ENCODE data around the gene TXNDC15. TPM values are rescaled to one million over a fixed set of nuclear protein-coding genes. Genes with fewer than 3 reads are reported as not detected.
A peak's percentile ranks its signal among the peaks of the same experiment; 100 is the strongest.
"Not testable (repeated sequence)": the region's sequence is repeated elsewhere in the genome, so short reads cannot be mapped to it uniquely, and the experiment has no call there.

The TXNDC15 gene
- total RNA-seq, 2 donors from 2014 or later: 65.6 to 98.1 TPM

- Histone ChIP-seq H3K9me3 (no peaks in the 10 kb centered on the region), H3K36me3 (no peaks in the 10 kb centered on the region), H3K27ac (peak overlapping the region; percentile 96 to 98), H3K4me3 (peak overlapping the region; percentile 85 to 88), H3K4me1 (peaks cover 0 to 32% of the 10 kb centered on the region in 2 donors), H3K27me3 (no peaks in the 10 kb centered on the region)
- peak; percentile 77 for DNase-seq (ENCODE audit: low spot score)
- TF ChIP-seq, protein P1, sequence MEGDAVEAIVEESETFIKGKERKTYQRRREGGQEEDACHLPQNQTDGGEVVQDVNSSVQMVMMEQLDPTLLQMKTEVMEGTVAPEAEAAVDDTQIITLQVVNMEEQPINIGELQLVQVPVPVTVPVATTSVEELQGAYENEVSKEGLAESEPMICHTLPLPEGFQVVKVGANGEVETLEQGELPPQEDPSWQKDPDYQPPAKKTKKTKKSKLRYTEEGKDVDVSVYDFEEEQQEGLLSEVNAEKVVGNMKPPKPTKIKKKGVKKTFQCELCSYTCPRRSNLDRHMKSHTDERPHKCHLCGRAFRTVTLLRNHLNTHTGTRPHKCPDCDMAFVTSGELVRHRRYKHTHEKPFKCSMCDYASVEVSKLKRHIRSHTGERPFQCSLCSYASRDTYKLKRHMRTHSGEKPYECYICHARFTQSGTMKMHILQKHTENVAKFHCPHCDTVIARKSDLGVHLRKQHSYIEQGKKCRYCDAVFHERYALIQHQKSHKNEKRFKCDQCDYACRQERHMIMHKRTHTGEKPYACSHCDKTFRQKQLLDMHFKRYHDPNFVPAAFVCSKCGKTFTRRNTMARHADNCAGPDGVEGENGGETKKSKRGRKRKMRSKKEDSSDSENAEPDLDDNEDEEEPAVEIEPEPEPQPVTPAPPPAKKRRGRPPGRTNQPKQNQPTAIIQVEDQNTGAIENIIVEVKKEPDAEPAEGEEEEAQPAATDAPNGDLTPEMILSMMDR (IDR thresholded peaks at IDR 0.05): no peak
Observed at GRCh38 chr5:134874831-134875655, 872 bp downstream of the TXNDC15 start.

DNA sequence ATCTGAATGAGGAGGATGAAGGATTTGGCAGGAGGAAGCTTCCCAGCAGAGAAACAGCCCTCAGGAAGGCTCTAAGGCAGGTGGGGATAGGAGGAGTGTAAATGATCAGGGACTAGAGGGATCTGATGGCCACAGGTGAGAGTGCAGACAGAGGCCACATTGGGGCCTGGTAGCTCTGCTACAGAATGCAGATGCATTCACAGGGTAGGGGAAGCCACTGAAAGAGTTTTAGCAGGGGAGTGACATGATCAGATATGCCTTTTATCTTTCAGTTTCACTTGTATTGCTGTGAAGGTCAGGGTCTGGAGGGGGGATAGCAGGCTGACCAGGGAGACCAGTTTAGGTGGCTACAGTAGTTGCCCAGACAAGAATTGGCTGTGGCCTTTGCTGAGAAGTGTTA lies 3.0 kb downstream of the TXNDC15 start:
- Histone ChIP-seq H3K27ac (no peak overlapping the region), H3K27me3 (no peaks in the 10 kb centered on the region), H3K36me3 (no peaks in the 10 kb centered on the region), H3K4me1 (peaks cover 0 to 38% of the 10 kb centered on the region in 2 donors), H3K9me3 (no peaks in the 10 kb centered on the region), H3K4me3 (no peak overlapping the region)
- TF ChIP-seq, protein P1 (IDR thresholded peaks at IDR 0.05): no peak
- no peak for DNase-seq (ENCODE audit: low spot score)

DNA sequence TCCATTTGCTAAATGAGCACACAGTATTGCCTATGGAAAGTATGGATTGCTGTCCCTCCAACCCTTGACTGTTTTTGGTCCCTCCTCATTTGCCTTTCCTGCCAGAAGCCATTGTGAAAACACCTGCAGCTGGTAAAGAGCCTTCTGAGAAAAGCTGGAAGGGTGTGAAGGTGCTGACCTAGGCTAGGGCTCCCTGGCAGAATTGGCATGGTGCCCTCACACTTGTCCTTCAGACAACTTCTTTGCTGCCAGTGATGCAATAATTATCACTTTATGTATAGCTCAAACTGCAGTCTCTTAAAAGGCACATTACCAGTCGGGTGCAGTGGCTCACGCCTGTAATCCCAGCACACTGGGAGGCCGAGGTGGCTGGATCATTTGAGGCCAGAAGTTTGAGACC lies 4.2 kb downstream of the TXNDC15 start:
- Histone ChIP-seq H3K4me1 (peaks cover 0 to 38% of the 10 kb centered on the region in 2 donors), H3K27ac (no peak overlapping the region), H3K9me3 (no peaks in the 10 kb centered on the region), H3K27me3 (no peaks in the 10 kb centered on the region), H3K4me3 (no peak overlapping the region), H3K36me3 (no peaks in the 10 kb centered on the region)
- DNase-seq (ENCODE audit: low spot score): no peak
- TF ChIP-seq, protein P1 (IDR thresholded peaks at IDR 0.05): no peak

GRCh38 chr5:134879456-134879855 lies 5.3 kb downstream of the TXNDC15 start:
- no peak for DNase-seq (ENCODE audit: low spot score)
- Histone ChIP-seq H3K36me3 (no peaks in the 10 kb centered on the region), H3K27ac (no peak overlapping the region), H3K27me3 (no peaks in the 10 kb centered on the region), H3K4me1 (peaks cover 0 to 32% of the 10 kb centered on the region in 2 donors), H3K4me3 (no peak overlapping the region), H3K9me3 (no peaks in the 10 kb centered on the region)
- TF ChIP-seq, protein P1 (IDR thresholded peaks at IDR 0.05): no peak

- not testable (repeated sequence) for H3K36me3 ChIP-seq; H3K27me3 ChIP-seq; H3K27ac ChIP-seq; H3K4me3 ChIP-seq; DNase-seq (ENCODE audit: low spot score); H3K9me3 ChIP-seq
- H3K4me1 ChIP-seq: peaks cover 0 to 21% of the 10 kb centered on the region in 2 donors
Observed at GRCh38 chr5:134880937-134881336, 6.8 kb downstream of the TXNDC15 start.

DNA sequence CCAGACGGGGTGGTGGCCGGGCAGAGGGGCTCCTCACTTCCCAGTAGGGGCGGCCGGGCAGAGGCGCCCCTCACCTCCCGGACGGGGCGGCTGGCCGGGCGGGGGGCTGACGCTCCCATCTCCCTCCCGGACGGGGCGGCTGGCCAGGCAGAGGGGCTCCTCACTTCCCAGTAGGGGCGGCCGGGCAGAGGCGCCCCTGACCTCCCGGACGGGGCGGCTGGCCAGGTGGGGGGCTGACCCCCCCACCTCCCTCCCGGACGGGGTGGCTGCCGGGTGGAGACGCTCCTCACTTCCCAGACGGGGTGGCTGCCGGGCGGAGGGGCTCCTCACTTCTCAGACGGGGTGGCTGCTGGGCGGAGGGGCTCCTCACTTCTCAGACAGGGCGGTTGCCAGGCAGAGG lies 7.5 kb downstream of the TXNDC15 start:
- H3K9me3 ChIP-seq; H3K4me3 ChIP-seq; H3K36me3 ChIP-seq; H3K27ac ChIP-seq; DNase-seq (ENCODE audit: low spot score); H3K27me3 ChIP-seq: not testable (repeated sequence)
- H3K4me1 ChIP-seq: peaks cover 0 to 21% of the 10 kb centered on the region in 2 donors

Data from right atrium auricular region (tissue), 2 donors.